ENCODE results near the gene LHFPL6.

Gene LHFPL6

DNA sequence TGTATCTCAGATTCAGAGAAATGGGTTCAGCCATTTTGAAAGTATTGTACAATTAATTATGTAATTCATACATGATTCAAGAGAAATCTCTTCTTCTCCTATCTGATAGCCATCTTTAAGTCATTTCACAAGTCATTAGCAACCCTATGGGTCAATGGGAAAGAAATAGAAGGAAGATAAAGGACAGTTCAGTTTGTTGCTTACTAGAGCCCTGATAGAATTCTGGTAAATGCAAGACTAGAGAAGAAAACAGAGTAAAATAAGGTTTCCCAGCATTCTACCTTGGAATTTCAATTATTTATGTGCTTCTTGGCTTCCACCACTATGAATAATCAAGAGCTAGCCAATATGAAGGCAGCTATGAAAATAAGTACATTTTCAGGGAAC, 117.7 kb downstream of the LHFPL6 start:
- Histone ChIP-seq H3K27ac (ENCODE audit: low read depth, low read length) (no peak overlapping the region), H2AK5ac (ENCODE audit: low read length) (no peak overlapping the region), H4K8ac (ENCODE audit: low read depth, low read length) (no peak overlapping the region), H3K4me2 (ENCODE audit: low read length) (no peak overlapping the region), H3K9ac (ENCODE audit: low read length) (no peak overlapping the region), H2BK5ac (ENCODE audit: low read length) (no peak overlapping the region), H3K79me2 (ENCODE audit: control insufficient read depth, insufficient read depth, low read length) (no peaks in the 10 kb centered on the region), H3K36me3 (ENCODE audit: control insufficient read depth, insufficient read depth, low read length) (no peaks in the 10 kb centered on the region), H4K5ac (ENCODE audit: low read length) (no peak overlapping the region), H3K27me3 (ENCODE audit: insufficient read depth, low read length, poor library complexity) (no peaks in the 10 kb centered on the region), H3K56ac (ENCODE audit: low read length) (no peak overlapping the region), H3K18ac (ENCODE audit: low read length) (no peak overlapping the region), H2BK15ac (replicated peaks; ENCODE audit: low read depth) (no peak overlapping the region), H3K4ac (ENCODE audit: low read depth, low read length) (no peak overlapping the region), H3K4me3 (ENCODE audit: low read length) (no peak overlapping the region), H2BK120ac (ENCODE audit: low read depth, low read length) (no peak overlapping the region), H3K23ac (ENCODE audit: low read length) (no peak overlapping the region), H3K4me1 (ENCODE audit: control insufficient read depth, low read depth, low read length) (peaks cover 16% of the 10 kb centered on the region), H3K79me1 (ENCODE audit: low read length) (no peaks in the 10 kb centered on the region)
- DNase-seq = peak; percentile 66

DNA sequence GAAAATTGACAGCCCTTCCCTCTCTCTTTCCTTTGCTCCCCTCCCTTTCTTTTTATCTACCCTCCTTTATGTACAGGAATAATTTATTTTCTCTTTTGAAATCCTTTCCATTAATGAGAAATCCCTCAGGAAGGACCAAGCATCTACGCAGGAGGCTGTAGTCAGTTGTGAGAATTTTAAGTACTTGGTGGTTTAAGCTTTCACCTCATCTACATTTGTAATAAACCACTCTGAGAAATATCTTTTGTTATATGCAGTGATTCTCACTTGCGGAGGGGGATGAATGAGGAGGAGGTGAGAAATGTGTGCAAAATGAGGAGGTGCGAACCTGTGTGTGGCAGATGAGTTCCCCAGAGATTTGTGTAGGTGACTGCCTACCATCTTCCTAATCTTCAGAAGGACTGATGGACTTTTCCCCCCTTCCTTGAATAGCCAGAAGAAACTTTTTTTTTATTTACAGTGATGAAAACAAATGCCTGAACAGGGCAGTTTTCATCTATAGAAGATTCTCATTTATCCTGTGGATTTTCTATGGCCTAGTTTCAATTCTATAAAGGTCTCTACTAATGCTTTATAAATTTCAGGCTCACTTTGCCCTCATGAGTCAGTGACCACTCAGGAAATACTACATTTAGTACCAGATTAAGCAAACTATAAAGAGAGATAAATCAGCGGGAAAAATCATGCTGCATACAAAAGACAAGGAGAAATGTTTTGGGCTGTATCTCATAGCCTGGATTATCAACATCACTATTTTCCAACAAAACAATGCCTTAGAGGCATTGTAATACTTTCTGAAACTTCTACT, 118.3 kb downstream of the LHFPL6 start:
- Histone ChIP-seq H2BK5ac (ENCODE audit: low read length) (no peak overlapping the region), H4K5ac (ENCODE audit: low read length) (no peak overlapping the region), H3K56ac (ENCODE audit: low read length) (no peak overlapping the region), H2BK120ac (ENCODE audit: low read depth, low read length) (peak overlapping the region; percentile 76), H3K79me2 (ENCODE audit: control insufficient read depth, insufficient read depth, low read length) (no peaks in the 10 kb centered on the region), H3K27me3 (ENCODE audit: insufficient read depth, low read length, poor library complexity) (no peaks in the 10 kb centered on the region), H3K4me3 (ENCODE audit: low read length) (no peak overlapping the region), H3K79me1 (ENCODE audit: low read length) (no peaks in the 10 kb centered on the region), H4K8ac (ENCODE audit: low read depth, low read length) (peak overlapping the region; percentile 39), H3K4ac (ENCODE audit: low read depth, low read length) (no peak overlapping the region), H3K27ac (ENCODE audit: low read depth, low read length) (peak overlapping the region; percentile 63), H3K4me2 (ENCODE audit: low read length) (no peak overlapping the region), H3K36me3 (ENCODE audit: control insufficient read depth, insufficient read depth, low read length) (no peaks in the 10 kb centered on the region), H3K4me1 (ENCODE audit: control insufficient read depth, low read depth, low read length) (peaks cover 15% of the 10 kb centered on the region), H3K9ac (ENCODE audit: low read length) (no peak overlapping the region), H2BK15ac (replicated peaks; ENCODE audit: low read depth) (peak overlapping the region; percentile 67), H3K18ac (ENCODE audit: low read length) (peak overlapping the region; percentile 82), H3K23ac (ENCODE audit: low read length) (no peak overlapping the region), H2AK5ac (ENCODE audit: low read length) (no peak overlapping the region)
- no CpG with 5 or more reads among the region's 4 CpGs for WGBS (ENCODE audit: extremely low coverage, insufficient coverage, low lambda C conversion rate)
- DNase-seq = peak; percentile 38

DNA sequence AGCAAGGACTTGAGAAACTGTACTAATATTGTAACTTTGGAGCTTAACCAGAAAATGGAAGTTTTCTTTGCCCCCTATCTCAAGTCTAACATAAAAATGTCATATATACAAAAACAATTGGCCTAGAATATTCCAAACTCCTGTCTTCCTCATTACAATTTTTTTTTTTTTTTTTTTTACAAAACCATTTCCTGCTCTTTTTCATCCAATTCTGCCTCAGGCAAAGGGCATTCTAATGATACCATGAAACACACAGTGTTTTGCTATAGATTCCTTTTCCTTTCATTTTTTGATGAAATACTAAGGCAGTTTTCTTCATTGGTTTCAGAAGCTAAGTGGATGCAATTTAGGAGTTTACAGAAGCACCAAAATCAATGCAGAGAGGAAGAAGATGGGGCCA, 119.7 kb downstream of the LHFPL6 start:
- Histone ChIP-seq H2BK5ac (ENCODE audit: low read length) (no peak overlapping the region), H3K9ac (ENCODE audit: low read length) (no peak overlapping the region), H2BK120ac (ENCODE audit: low read depth, low read length) (no peak overlapping the region), H3K79me1 (ENCODE audit: low read length) (no peaks in the 10 kb centered on the region), H3K27me3 (ENCODE audit: insufficient read depth, low read length, poor library complexity) (no peaks in the 10 kb centered on the region), H4K8ac (ENCODE audit: low read depth, low read length) (no peak overlapping the region), H3K23ac (ENCODE audit: low read length) (no peak overlapping the region), H3K27ac (ENCODE audit: low read depth, low read length) (no peak overlapping the region), H3K4me1 (ENCODE audit: control insufficient read depth, low read depth, low read length) (peaks cover 15% of the 10 kb centered on the region), H3K4me3 (ENCODE audit: low read length) (no peak overlapping the region), H3K4me2 (ENCODE audit: low read length) (no peak overlapping the region), H3K79me2 (ENCODE audit: control insufficient read depth, insufficient read depth, low read length) (no peaks in the 10 kb centered on the region), H2AK5ac (ENCODE audit: low read length) (no peak overlapping the region), H4K5ac (ENCODE audit: low read length) (no peak overlapping the region), H3K56ac (ENCODE audit: low read length) (no peak overlapping the region), H3K18ac (ENCODE audit: low read length) (no peak overlapping the region), H2BK15ac (replicated peaks; ENCODE audit: low read depth) (peak overlapping the region; percentile 74), H3K4ac (ENCODE audit: low read depth, low read length) (no peak overlapping the region), H3K36me3 (ENCODE audit: control insufficient read depth, insufficient read depth, low read length) (no peaks in the 10 kb centered on the region)
- no peak for DNase-seq

DNA sequence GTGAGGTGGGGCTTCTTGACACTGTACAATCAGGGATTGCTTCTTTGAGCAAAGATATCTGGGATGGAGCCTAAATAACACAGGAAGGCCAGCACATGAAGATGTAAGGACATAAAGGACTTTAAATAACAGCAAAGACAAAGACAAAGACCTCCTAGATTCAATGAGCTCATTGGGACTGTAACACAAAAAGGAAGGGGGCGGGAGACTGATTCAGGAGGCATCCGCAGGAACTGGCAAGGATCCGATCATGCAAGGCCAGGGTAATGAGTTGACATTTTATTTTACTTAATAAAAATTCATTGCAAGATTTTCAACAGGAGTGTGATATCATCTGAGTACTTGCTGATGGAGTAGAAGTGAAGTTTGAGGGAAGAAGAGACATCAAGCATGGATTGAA, 121.5 kb downstream of the LHFPL6 start:
- no peak overlapping the region for H3K9ac ChIP-seq (ENCODE audit: low read length)
- H2BK120ac ChIP-seq (ENCODE audit: low read depth, low read length) = no peak overlapping the region
- no peak overlapping the region for H3K27ac ChIP-seq (ENCODE audit: low read depth, low read length)
- H4K5ac ChIP-seq (ENCODE audit: low read length) = no peak overlapping the region
- no peak for DNase-seq
- no peaks in the 10 kb centered on the region for H3K36me3 ChIP-seq (ENCODE audit: control insufficient read depth, insufficient read depth, low read length)
- peaks cover 15% of the 10 kb centered on the region for H3K4me1 ChIP-seq (ENCODE audit: control insufficient read depth, low read depth, low read length)
- H3K4me2 ChIP-seq (ENCODE audit: low read length) = no peak overlapping the region
- no peak overlapping the region for H3K23ac ChIP-seq (ENCODE audit: low read length)
- H3K79me2 ChIP-seq (ENCODE audit: control insufficient read depth, insufficient read depth, low read length) = no peaks in the 10 kb centered on the region
- no peak overlapping the region for H3K4ac ChIP-seq (ENCODE audit: low read depth, low read length)
- no peak overlapping the region for H2BK15ac ChIP-seq (replicated peaks; ENCODE audit: low read depth)
- H4K8ac ChIP-seq (ENCODE audit: low read depth, low read length) = no peak overlapping the region
- no peak overlapping the region for H2AK5ac ChIP-seq (ENCODE audit: low read length)
- no peak overlapping the region for H3K18ac ChIP-seq (ENCODE audit: low read length)
- no peak overlapping the region for H2BK5ac ChIP-seq (ENCODE audit: low read length)
- no peaks in the 10 kb centered on the region for H3K27me3 ChIP-seq (ENCODE audit: insufficient read depth, low read length, poor library complexity)
- no peak overlapping the region for H3K56ac ChIP-seq (ENCODE audit: low read length)
- no peak overlapping the region for H3K4me3 ChIP-seq (ENCODE audit: low read length)
- H3K79me1 ChIP-seq (ENCODE audit: low read length) = no peaks in the 10 kb centered on the region
- no CpG with 5 or more reads among the region's 3 CpGs for WGBS (ENCODE audit: extremely low coverage, insufficient coverage, low lambda C conversion rate)

DNA sequence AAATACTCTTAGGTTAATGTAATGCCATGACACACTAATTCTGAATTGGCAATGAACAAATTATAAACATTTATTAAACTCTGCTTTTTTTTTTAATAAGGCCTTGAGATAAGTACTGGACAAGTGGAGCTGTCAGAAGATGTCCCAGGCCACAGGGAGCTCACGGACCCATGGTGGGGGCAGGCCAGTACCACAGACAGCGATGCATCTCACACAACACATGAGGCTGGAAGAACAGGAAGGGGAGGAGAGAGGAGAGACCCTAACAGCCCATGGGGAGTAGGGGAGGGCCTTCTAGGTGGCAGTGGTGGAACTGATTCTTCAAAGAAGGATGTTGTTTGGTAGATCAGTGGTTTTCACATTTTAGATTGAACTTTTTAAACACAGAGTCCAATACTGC, 128.4 kb downstream of the LHFPL6 start:
- Histone ChIP-seq H3K23ac (ENCODE audit: low read length) (no peak overlapping the region), H4K5ac (ENCODE audit: low read length) (no peak overlapping the region), H3K4me2 (ENCODE audit: low read length) (no peak overlapping the region), H3K4ac (ENCODE audit: low read depth, low read length) (no peak overlapping the region), H3K4me1 (ENCODE audit: control insufficient read depth, low read depth, low read length) (no peaks in the 10 kb centered on the region), H3K18ac (ENCODE audit: low read length) (no peak overlapping the region), H2AK5ac (ENCODE audit: low read length) (no peak overlapping the region), H3K79me2 (ENCODE audit: control insufficient read depth, insufficient read depth, low read length) (no peaks in the 10 kb centered on the region), H3K27ac (ENCODE audit: low read depth, low read length) (no peak overlapping the region), H2BK120ac (ENCODE audit: low read depth, low read length) (no peak overlapping the region), H4K8ac (ENCODE audit: low read depth, low read length) (no peak overlapping the region), H3K27me3 (ENCODE audit: insufficient read depth, low read length, poor library complexity) (no peaks in the 10 kb centered on the region), H2BK5ac (ENCODE audit: low read length) (no peak overlapping the region), H3K56ac (ENCODE audit: low read length) (no peak overlapping the region), H3K79me1 (ENCODE audit: low read length) (no peaks in the 10 kb centered on the region), H3K36me3 (ENCODE audit: control insufficient read depth, insufficient read depth, low read length) (no peaks in the 10 kb centered on the region), H2BK15ac (replicated peaks; ENCODE audit: low read depth) (no peak overlapping the region), H3K4me3 (ENCODE audit: low read length) (no peak overlapping the region), H3K9ac (ENCODE audit: low read length) (no peak overlapping the region)
- no CpG with 5 or more reads among the region's 2 CpGs for WGBS (ENCODE audit: extremely low coverage, insufficient coverage, low lambda C conversion rate)
- DNase-seq = peak; percentile 23

DNA sequence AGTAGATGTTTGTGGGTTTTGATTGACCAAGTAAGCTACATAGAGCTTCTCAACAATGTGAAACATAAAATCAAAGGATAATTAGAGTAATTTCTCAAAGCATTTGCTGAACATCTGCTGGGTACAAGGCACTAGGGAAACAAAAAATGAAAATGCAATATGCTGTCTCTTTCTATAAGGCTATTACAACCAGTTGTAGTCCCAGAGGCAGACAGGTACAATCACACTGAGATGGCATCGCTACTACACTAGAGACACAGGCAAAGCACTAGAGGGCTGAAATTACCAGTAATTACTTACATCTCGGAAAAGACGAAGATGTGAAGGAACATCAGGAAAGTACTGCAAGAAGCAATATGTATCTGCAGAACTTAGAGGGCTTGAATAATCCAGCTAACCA, 133.3 kb downstream of the LHFPL6 start:
- Histone ChIP-seq H3K4me3 (ENCODE audit: low read length) (no peak overlapping the region), H3K36me3 (ENCODE audit: control insufficient read depth, insufficient read depth, low read length) (no peaks in the 10 kb centered on the region), H2AK5ac (ENCODE audit: low read length) (no peak overlapping the region), H3K4ac (ENCODE audit: low read depth, low read length) (no peak overlapping the region), H3K18ac (ENCODE audit: low read length) (no peak overlapping the region), H3K27ac (ENCODE audit: low read depth, low read length) (no peak overlapping the region), H3K79me2 (ENCODE audit: control insufficient read depth, insufficient read depth, low read length) (no peaks in the 10 kb centered on the region), H3K4me2 (ENCODE audit: low read length) (no peak overlapping the region), H4K8ac (ENCODE audit: low read depth, low read length) (no peak overlapping the region), H2BK15ac (replicated peaks; ENCODE audit: low read depth) (no peak overlapping the region), H3K9ac (ENCODE audit: low read length) (no peak overlapping the region), H2BK5ac (ENCODE audit: low read length) (no peak overlapping the region), H3K27me3 (ENCODE audit: insufficient read depth, low read length, poor library complexity) (no peaks in the 10 kb centered on the region), H3K23ac (ENCODE audit: low read length) (no peak overlapping the region), H3K79me1 (ENCODE audit: low read length) (no peaks in the 10 kb centered on the region), H3K56ac (ENCODE audit: low read length) (no peak overlapping the region), H4K5ac (ENCODE audit: low read length) (no peak overlapping the region), H3K4me1 (ENCODE audit: control insufficient read depth, low read depth, low read length) (no peaks in the 10 kb centered on the region), H2BK120ac (ENCODE audit: low read depth, low read length) (no peak overlapping the region)
- no peak for DNase-seq
- no CpG with 5 or more reads among the region's 3 CpGs for WGBS (ENCODE audit: extremely low coverage, insufficient coverage, low lambda C conversion rate)
